DOHH2 (cell line): ENCODE measurements around the gene ERO1B.

Experiments
- H3F3A ChIP-seq: fragments of 200-600 bp; sonication (generic), shearing (Covaris generic); 2 replicates; pipeline ENCODE4 v1.6.0; 2016; ENCODE audit warnings: antibody characterized with exemption, mild to moderate bottlenecking; ENCODE audit not compliant: control insufficient read depth, insufficient read depth
- H3K27ac ChIP-seq: fragments of 200-600 bp; sonication (generic); 2 replicates; pipeline ENCODE4 v1.5.1; 2014; ENCODE audit warnings: low read depth, mild to moderate bottlenecking, low read length, moderate library complexity
- H3K27me3 ChIP-seq: fragments of 200-600 bp; sonication (generic); 2 replicates; pipeline ENCODE4 v1.6.1; 2014; ENCODE audit warnings: mild to moderate bottlenecking, low read length, mixed read lengths; ENCODE audit not compliant: control insufficient read depth
- H3K36me3 ChIP-seq: fragments of 200-600 bp; sonication (generic); 2 replicates; pipeline ENCODE4 v1.6.1; 2014; ENCODE audit warnings: mild to moderate bottlenecking, low read length, moderate library complexity, mixed read lengths; ENCODE audit not compliant: control insufficient read depth
- H3K4me1 ChIP-seq: fragments of 200-600 bp; sonication (generic); 2 replicates; pipeline ENCODE4 v1.6.1; 2014; ENCODE audit warnings: mild to moderate bottlenecking, low read length, mixed read lengths; ENCODE audit not compliant: control insufficient read depth
- H3K4me2 ChIP-seq: fragments of 200-600 bp; sonication (generic); 2 replicates; pipeline ENCODE4 v1.6.0; 2014; ENCODE audit warnings: mild to moderate bottlenecking, low read length, moderate library complexity
- H3K4me3 ChIP-seq: fragments of 200-600 bp; sonication (generic); 2 replicates; pipeline ENCODE4 v1.5.1; 2014; ENCODE audit warnings: mild to moderate bottlenecking, low read length, mixed read lengths
- H3K79me2 ChIP-seq: fragments of 200-600 bp; sonication (generic); 2 replicates; pipeline ENCODE4 v1.6.1; 2014; ENCODE audit warnings: mild to moderate bottlenecking, low read length, mixed read lengths; ENCODE audit not compliant: control insufficient read depth
- H3K9me2 ChIP-seq: fragments of 200-600 bp; sonication (generic); replicated peaks from 2 replicates; pipeline ENCODE4 v1.6.1; 2014; ENCODE audit warnings: mild to moderate bottlenecking, low read length, mixed read lengths; ENCODE audit not compliant: control insufficient read depth
- H3K9me3 ChIP-seq: fragments of 200-600 bp; sonication (generic); 2 replicates; pipeline ENCODE4 v1.6.1; 2014; ENCODE audit warnings: antibody characterized with exemption, low read length, mixed read lengths; ENCODE audit not compliant: control insufficient read depth, insufficient read depth
- H4K20me1 ChIP-seq: fragments of 200-600 bp; sonication (generic); 2 replicates; pipeline ENCODE4 v1.6.0; 2014; ENCODE audit warnings: low read depth, mild to moderate bottlenecking, antibody characterized with exemption, low read length, moderate library complexity; ENCODE audit not compliant: control insufficient read depth, insufficient read depth
- EZH2phosphoT487 ChIP-seq: fragments of 200-600 bp; sonication (generic); IDR thresholded peaks from 2 replicates; pipeline ENCODE4 v1.6.1; 2017; ENCODE audit warnings: borderline replicate concordance, mild to moderate bottlenecking, antibody characterized with exemption, low read length, moderate library complexity, mixed read lengths
- TF ChIP-seq, protein P1 (sequence below): fragments of 200-600 bp; sonication (generic); IDR thresholded peaks from one replicate; pipeline ENCODE4 v1.5.1; 2014; ENCODE audit warnings: antibody characterized with exemption, mild to moderate bottlenecking, low read depth, low read length; ENCODE audit not compliant: poor library complexity, severe bottlenecking

Gene ERO1B

DNA sequence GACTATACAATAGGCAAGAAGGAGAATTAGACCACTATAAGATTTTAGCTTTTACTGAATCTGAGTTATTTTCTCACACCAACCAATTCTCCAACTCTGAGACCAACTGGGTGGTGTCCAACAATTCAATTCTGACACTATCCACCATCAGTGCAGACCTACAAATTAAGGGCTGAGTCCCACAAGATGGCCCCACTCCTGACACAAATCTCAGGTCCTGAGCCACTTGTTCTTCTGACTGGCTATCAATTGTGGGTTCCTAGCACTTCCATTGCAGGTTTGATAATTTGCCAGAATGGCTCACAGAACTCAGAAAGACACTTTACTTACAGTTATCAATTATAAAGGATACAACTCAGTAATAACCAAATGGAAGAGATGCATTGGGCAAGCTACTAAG lies 6.7 kb downstream of the ERO1B start:
- H3K27ac ChIP-seq = no peak overlapping the region
- H3K36me3 ChIP-seq = peaks cover 32% of the 10 kb centered on the region
- H3K4me2 ChIP-seq = no peak overlapping the region
- no peaks in the 10 kb centered on the region for H3K27me3 ChIP-seq
- no peaks in the 10 kb centered on the region for H3K9me2 ChIP-seq
- H4K20me1 ChIP-seq = no peaks in the 10 kb centered on the region
- H3F3A ChIP-seq = peaks cover 4% of the 10 kb centered on the region; the same call in 1 of the 2 replicates
- no peak for TF ChIP-seq EZH2phosphoT487
- TF ChIP-seq, protein P1, sequence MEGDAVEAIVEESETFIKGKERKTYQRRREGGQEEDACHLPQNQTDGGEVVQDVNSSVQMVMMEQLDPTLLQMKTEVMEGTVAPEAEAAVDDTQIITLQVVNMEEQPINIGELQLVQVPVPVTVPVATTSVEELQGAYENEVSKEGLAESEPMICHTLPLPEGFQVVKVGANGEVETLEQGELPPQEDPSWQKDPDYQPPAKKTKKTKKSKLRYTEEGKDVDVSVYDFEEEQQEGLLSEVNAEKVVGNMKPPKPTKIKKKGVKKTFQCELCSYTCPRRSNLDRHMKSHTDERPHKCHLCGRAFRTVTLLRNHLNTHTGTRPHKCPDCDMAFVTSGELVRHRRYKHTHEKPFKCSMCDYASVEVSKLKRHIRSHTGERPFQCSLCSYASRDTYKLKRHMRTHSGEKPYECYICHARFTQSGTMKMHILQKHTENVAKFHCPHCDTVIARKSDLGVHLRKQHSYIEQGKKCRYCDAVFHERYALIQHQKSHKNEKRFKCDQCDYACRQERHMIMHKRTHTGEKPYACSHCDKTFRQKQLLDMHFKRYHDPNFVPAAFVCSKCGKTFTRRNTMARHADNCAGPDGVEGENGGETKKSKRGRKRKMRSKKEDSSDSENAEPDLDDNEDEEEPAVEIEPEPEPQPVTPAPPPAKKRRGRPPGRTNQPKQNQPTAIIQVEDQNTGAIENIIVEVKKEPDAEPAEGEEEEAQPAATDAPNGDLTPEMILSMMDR = no peak
- H3K9me3 ChIP-seq = peaks cover 8% of the 10 kb centered on the region; the same call in 1 of the 2 replicates
- H3K4me1 ChIP-seq = peaks cover 44% of the 10 kb centered on the region
- H3K79me2 ChIP-seq = peaks cover 99% of the 10 kb centered on the region
- no peak overlapping the region for H3K4me3 ChIP-seq

DNA sequence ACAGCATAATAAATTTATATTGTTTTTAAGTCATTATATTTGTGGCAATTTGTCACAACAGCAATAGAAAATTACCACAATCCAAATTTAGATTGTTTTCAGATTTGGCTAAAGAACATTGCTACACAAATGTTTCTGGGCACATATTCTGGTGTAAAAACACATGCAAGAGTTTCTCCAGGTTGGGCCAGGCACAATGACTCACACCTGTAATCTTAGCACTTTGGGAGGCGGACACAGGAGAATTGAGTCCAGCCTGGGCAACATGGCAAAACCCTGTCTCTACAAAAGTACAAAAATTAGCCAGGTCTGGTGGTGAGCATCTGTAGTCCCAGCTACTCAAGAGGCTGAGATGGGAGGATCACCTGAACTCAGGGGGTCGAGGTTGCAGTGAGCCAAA lies 8.4 kb downstream of the ERO1B start:
- Histone ChIP-seq H3K36me3 (peaks cover 34% of the 10 kb centered on the region), H3K9me2 (no peaks in the 10 kb centered on the region), H3K4me1 (peaks cover 38% of the 10 kb centered on the region)

DNA sequence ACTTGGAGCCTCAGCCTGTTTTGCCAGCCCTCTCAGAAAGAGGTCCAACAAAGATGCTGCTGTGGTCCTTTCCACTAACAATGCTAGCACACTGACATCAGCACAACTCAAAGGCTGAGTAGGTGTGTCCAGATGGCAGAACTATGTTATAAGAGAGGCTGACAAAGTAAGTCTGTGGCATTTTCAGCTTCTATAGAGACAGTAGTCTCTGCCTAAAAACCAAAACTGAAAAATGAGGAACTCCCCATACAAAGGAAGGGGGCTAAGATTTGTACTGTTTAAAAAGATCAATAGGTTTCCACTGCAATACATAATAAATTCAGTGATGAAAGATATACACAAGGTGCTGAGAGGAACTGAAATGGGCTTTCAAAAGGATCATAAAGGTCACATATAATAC lies 12.3 kb downstream of the ERO1B start:
- Histone ChIP-seq H3K79me2 (peaks cover 55% of the 10 kb centered on the region), H3K4me1 (peaks cover 28% of the 10 kb centered on the region), H3K9me2 (no peaks in the 10 kb centered on the region), H4K20me1 (no peaks in the 10 kb centered on the region), H3K4me2 (no peak overlapping the region), H3K9me3 (no peaks in the 10 kb centered on the region), H3K36me3 (peaks cover 45% of the 10 kb centered on the region), H3K27ac (no peak overlapping the region), H3K27me3 (no peaks in the 10 kb centered on the region), H3F3A (0 out of 2 replicates have a peak, but pooled peaks cover 4% of the 10 kb centered on the region), H3K4me3 (no peak overlapping the region)
- TF ChIP-seq, protein P1 = no peak
- TF ChIP-seq EZH2phosphoT487 = no peak

More for the DNA sequence above, 8.4 kb downstream of the ERO1B start:
- TF ChIP-seq, protein P1 = no peak
- TF ChIP-seq EZH2phosphoT487 = no peak
- Histone ChIP-seq H3K4me2 (no peak overlapping the region), H3K79me2 (peaks cover 91% of the 10 kb centered on the region), H3K9me3 (peaks cover 8% of the 10 kb centered on the region; the same call in 1 of the 2 replicates), H3K27ac (no peak overlapping the region), H3F3A (peaks cover 7% of the 10 kb centered on the region; the same call in 1 of the 2 replicates), H3K27me3 (no peaks in the 10 kb centered on the region), H3K4me3 (no peak overlapping the region), H4K20me1 (no peaks in the 10 kb centered on the region)
